Non-pigmented ciliary epithelial cell (primary cell): Measurements from ENCODE around the gene CHN1.

Source experiments
- DNase-seq: peaks from one replicate; pipeline ENCODE4 v3.0.0-alpha.2; 2010; ENCODE audit warnings: low read depth

CHN1 gene

GRCh38 chr2:174924061-174924693 lies 81.0 kb downstream of the CHN1 start:
- DNase-seq: no peak

- DNase-seq: no peak
Observed at GRCh38 chr2:174919947-174920595, 85.1 kb downstream of the CHN1 start.

- DNase-seq: no peak
Observed at GRCh38 chr2:174918886-174919526, 86.2 kb downstream of the CHN1 start.

GRCh38 chr2:174916270-174916930 lies 88.8 kb downstream of the CHN1 start:
- no peak for DNase-seq

- DNase-seq: no peak
Observed at GRCh38 chr2:174914853-174915760, 90.1 kb downstream of the CHN1 start.

- no peak for DNase-seq
Observed at GRCh38 chr2:174908284-174908683, 96.9 kb downstream of the CHN1 start.

- DNase-seq: no peak
Observed at GRCh38 chr2:174903264-174903556, 102.0 kb downstream of the CHN1 start.

- DNase-seq: peak; percentile 38
Observed at GRCh38 chr2:174902506-174903263, 102.5 kb downstream of the CHN1 start.

GRCh38 chr2:174901075-174901474 lies 104.1 kb downstream of the CHN1 start:
- DNase-seq: no peak

GRCh38 chr2:174897286-174897685 lies 107.9 kb downstream of the CHN1 start:
- DNase-seq: no peak

GRCh38 chr2:174893018-174893417 lies 112.2 kb downstream of the CHN1 start:
- DNase-seq: no peak

- no peak for DNase-seq
Observed at GRCh38 chr2:174892546-174892945, 112.6 kb downstream of the CHN1 start.

GRCh38 chr2:174888646-174889271 lies 116.4 kb downstream of the CHN1 start:
- DNase-seq: no peak

GRCh38 chr2:174888146-174888545 lies 117.0 kb downstream of the CHN1 start:
- DNase-seq: no peak

- no peak for DNase-seq
Observed at GRCh38 chr2:174882416-174882815, 122.8 kb downstream of the CHN1 start.

GRCh38 chr2:174881678-174882077 lies 123.5 kb downstream of the CHN1 start:
- no peak for DNase-seq

- DNase-seq: no peak
Observed at GRCh38 chr2:174878537-174879147, 126.5 kb downstream of the CHN1 start.

GRCh38 chr2:174877751-174878150 lies 127.4 kb downstream of the CHN1 start:
- DNase-seq: no peak

GRCh38 chr2:174877301-174877700 lies 127.9 kb downstream of the CHN1 start:
- no peak for DNase-seq

- no peak for DNase-seq
Observed at GRCh38 chr2:174874085-174874484, 131.1 kb downstream of the CHN1 start.
